K562 (cell line): ENCODE results near the gene NECTIN2. TPM values are rescaled to one million over a fixed set of nuclear protein-coding genes. Genes with fewer than 3 reads are reported as not detected.
A peak's percentile ranks its signal among the peaks of the same experiment; 100 is the strongest.

ENCODE experiments used
- BCL6 ChIP-seq: fragments of 250-450 bp; sonication (Bioruptor Pico); IDR thresholded peaks from 2 replicates; pipeline ENCODE4 v1.4.0; 2020
- ERF ChIP-seq: fragments of 450-650 bp; formaldehyde crosslinking; IDR thresholded peaks from 2 replicates; pipeline ENCODE4 v1.4.0; 2020; ENCODE audit warnings: mild to moderate bottlenecking, mixed read lengths
- FOXJ3 ChIP-seq: sonication (generic); formaldehyde crosslinking; IDR thresholded peaks from 2 replicates; pipeline ENCODE4 v1.4.0; 2020; ENCODE audit warnings: mild to moderate bottlenecking, missing genetic modification reagents
- FOXK2 ChIP-seq, 2 experiments: fragments of 450-650 bp; IDR thresholded peaks in 1 of 2; conservative IDR thresholded peaks in 1 of 2; 2 replicates each; pipeline ENCODE4 v1.6.1; 2016; ENCODE audit warnings: low read depth in 2 of 2, mild to moderate bottlenecking in 1 of 2
- KDM5B ChIP-seq: fragments of 200-600 bp; sonication (generic); IDR thresholded peaks from 2 replicates; pipeline ENCODE4 v1.6.1; 2012; ENCODE audit warnings: low read depth, mild to moderate bottlenecking, moderate library complexity, low read length, control low read depth, inconsistent platforms; ENCODE audit not compliant: insufficient replicate concordance
- KLF1 ChIP-seq: fragments of 450-650 bp; IDR thresholded peaks from 2 replicates; pipeline ENCODE4 v1.6.1; 2016; ENCODE audit warnings: missing genetic modification characterization, missing compliant biosample characterization
- MAFF ChIP-seq: IDR thresholded peaks from 2 replicates; pipeline ENCODE4 v1.6.1; 2012; ENCODE audit warnings: low read length, improper control_type of control experiment
- RAD51 ChIP-seq: fragments of 450-650 bp; IDR thresholded peaks from 2 replicates; pipeline ENCODE4 v1.7.1; 2016; ENCODE audit warnings: low read depth, mild to moderate bottlenecking, borderline replicate concordance
- SMARCA5 ChIP-seq: fragments of 450-650 bp; IDR thresholded peaks from 2 replicates; pipeline ENCODE4 v1.6.1; 2016
- TCF3 ChIP-seq: sonication (generic); formaldehyde crosslinking; IDR thresholded peaks from 2 replicates; pipeline ENCODE4 v1.4.0; 2020; ENCODE audit warnings: mild to moderate bottlenecking, missing genetic modification reagents
- YY1 ChIP-seq, 3 experiments: IDR thresholded peaks; 2 replicates each; pipeline ENCODE4 v1.6.1; 2011; ENCODE audit warnings: low read length in 2 of 3, mild to moderate bottlenecking in 2 of 3, moderate library complexity in 2 of 3, borderline replicate concordance in 1 of 3, control low read depth in 1 of 3, low read depth in 1 of 3; ENCODE audit not compliant: insufficient read depth in 3 of 3, insufficient replicate concordance in 2 of 3, control insufficient read depth in 1 of 3, insufficient read length in 1 of 3; ENCODE audit errors: extremely low read depth in 1 of 3
- ZFX ChIP-seq: sonication (generic); formaldehyde crosslinking; IDR thresholded peaks from 2 replicates; pipeline ENCODE4 v1.8.0; 2022; ENCODE audit warnings: mild to moderate bottlenecking, missing genetic modification reagents, moderate library complexity
- ZNF143 ChIP-seq: sonication (generic); formaldehyde crosslinking; IDR thresholded peaks from 2 replicates; pipeline ENCODE4 v1.9.0; 2022; ENCODE audit warnings: mild to moderate bottlenecking, missing genetic modification reagents
- ZNF197 ChIP-seq: fragments of 200-800 bp; sonication (Bioruptor generic); IDR thresholded peaks from 2 replicates; pipeline ENCODE4 v1.6.1; 2016; ENCODE audit warnings: low read depth, missing genetic modification characterization, missing compliant biosample characterization
- ZNF780A ChIP-seq: fragments of 250-450 bp; sonication (Bioruptor Pico); IDR thresholded peaks from 2 replicates; pipeline ENCODE4 v1.5.0; 2021; ENCODE audit warnings: mild to moderate bottlenecking
- polyA plus RNA-seq, 8 experiments: library from polyadenylated mRNA; depleted of rRNA in 4 of 8; stranded (reverse) in 5 of 8; unstranded in 3 of 8; fragments of >200 nt; fragmentation: Nextera tagmentation in 2 of 8; fragmentation: Illumina TruSeq in 1 of 8; extraction: Ambion mirVana in 2 of 8; extraction: Trizol in 1 of 8; gene quantifications; 2 replicates each; pipeline versions ENCODE4 v1.2.1 to v1.2.3, GENCODE V29; 2011 to 2014; ENCODE audit warnings: inconsistent platforms in 1 of 8, missing spikeins in 1 of 8
- total RNA-seq, 7 experiments: library from RNA; depleted of rRNA in 6 of 7; stranded (reverse); fragments of >200 nt in 6 of 7; fragmentation: Illumina TruSeq in 2 of 7; extraction: Trizol in 2 of 7; gene quantifications; 2 replicates each; pipeline versions ENCODE4 v1.2.1 to v1.2.3, GENCODE V29; 2011 to 2021; ENCODE audit warnings: low replicate concordance in 1 of 7
- TF ChIP-seq, protein P1 (sequence below), 2 experiments: fragments of 450-650 bp; formaldehyde crosslinking in 1 of 2; IDR thresholded peaks; 2 replicates each; pipeline versions ENCODE4 v1.4.0 to v1.6.1; 2014 to 2020; ENCODE audit warnings: mild to moderate bottlenecking in 2 of 2, borderline replicate concordance in 1 of 2, low read depth in 1 of 2
- TF ChIP-seq, protein P2 (sequence below): sonication (generic); formaldehyde crosslinking; IDR thresholded peaks from 2 replicates; pipeline ENCODE4 v1.9.0; 2022; ENCODE audit warnings: mild to moderate bottlenecking, missing genetic modification reagents
- TF ChIP-seq, protein P3 (sequence below): fragments of 450-650 bp; formaldehyde crosslinking; IDR thresholded peaks from 2 replicates; pipeline ENCODE4 v1.4.0; 2020; ENCODE audit warnings: mild to moderate bottlenecking, mixed read lengths

Gene NECTIN2
- total and polyA plus RNA-seq, 9 of the 15 experiments (the other 6 are each of a cell fraction or from before 2014, with no cell fraction given), result 3.9 to 94.9 (median 34.9) TPM

DNA sequence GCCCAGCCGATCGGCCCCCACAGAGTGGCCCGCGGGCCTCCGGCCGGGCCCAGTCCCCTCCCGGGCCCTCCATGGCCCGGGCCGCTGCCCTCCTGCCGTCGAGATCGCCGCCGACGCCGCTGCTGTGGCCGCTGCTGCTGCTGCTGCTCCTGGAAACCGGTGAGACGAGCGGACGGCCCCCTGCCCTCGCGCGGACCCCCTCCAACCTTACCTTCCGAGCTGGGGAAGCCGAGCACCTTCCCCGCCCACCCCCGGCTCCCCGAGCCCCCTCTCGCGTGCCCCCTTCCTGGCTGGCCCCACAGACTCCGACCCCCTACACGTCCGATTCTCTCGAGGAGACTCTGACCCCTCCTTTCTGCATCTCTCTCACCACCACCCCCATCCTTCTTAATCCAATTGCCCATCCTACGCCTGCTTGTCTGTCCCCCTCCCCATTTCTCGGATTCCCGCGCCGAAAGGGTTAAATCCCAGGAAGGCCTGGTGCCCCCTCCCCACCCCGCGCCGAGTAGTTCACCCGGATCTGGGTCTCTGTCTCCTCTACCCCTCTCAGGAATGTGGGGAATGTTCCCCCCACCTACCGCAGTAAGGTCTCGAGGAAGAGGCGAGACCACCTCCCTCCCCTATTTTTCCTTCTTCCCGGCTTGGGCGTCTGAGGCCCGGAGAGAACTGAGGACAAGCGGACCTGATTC is 502 bp downstream of the NECTIN2 start (continued):
- TF ChIP-seq YY1 (IDR thresholded peaks at IDR 0.05; ENCODE audit: borderline replicate concordance in 1 of 3, control insufficient read depth in 1 of 3, extremely low read depth in 1 of 3, insufficient read depth in 3 of 3, insufficient read length in 1 of 3, insufficient replicate concordance in 2 of 3, low read depth in 1 of 3, low read length in 2 of 3), result peak in 2 of 3 experiments; percentile 3 to 56
- TF ChIP-seq, protein P1, sequence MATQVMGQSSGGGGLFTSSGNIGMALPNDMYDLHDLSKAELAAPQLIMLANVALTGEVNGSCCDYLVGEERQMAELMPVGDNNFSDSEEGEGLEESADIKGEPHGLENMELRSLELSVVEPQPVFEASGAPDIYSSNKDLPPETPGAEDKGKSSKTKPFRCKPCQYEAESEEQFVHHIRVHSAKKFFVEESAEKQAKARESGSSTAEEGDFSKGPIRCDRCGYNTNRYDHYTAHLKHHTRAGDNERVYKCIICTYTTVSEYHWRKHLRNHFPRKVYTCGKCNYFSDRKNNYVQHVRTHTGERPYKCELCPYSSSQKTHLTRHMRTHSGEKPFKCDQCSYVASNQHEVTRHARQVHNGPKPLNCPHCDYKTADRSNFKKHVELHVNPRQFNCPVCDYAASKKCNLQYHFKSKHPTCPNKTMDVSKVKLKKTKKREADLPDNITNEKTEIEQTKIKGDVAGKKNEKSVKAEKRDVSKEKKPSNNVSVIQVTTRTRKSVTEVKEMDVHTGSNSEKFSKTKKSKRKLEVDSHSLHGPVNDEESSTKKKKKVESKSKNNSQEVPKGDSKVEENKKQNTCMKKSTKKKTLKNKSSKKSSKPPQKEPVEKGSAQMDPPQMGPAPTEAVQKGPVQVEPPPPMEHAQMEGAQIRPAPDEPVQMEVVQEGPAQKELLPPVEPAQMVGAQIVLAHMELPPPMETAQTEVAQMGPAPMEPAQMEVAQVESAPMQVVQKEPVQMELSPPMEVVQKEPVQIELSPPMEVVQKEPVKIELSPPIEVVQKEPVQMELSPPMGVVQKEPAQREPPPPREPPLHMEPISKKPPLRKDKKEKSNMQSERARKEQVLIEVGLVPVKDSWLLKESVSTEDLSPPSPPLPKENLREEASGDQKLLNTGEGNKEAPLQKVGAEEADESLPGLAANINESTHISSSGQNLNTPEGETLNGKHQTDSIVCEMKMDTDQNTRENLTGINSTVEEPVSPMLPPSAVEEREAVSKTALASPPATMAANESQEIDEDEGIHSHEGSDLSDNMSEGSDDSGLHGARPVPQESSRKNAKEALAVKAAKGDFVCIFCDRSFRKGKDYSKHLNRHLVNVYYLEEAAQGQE (IDR thresholded peaks at IDR 0.05; ENCODE audit: borderline replicate concordance), result no peak
- TF ChIP-seq, protein P1 (CRISPR knock-in tag; IDR thresholded peaks at IDR 0.05; ENCODE audit: low read depth), result 0 out of 2 replicates have a peak, but pooled peaks have one; percentile 23
- TF ChIP-seq, protein P2, sequence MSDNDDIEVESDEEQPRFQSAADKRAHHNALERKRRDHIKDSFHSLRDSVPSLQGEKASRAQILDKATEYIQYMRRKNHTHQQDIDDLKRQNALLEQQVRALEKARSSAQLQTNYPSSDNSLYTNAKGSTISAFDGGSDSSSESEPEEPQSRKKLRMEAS (CRISPR knock-in tag), result no peak
- no peak for TF ChIP-seq ZNF143
- TF ChIP-seq ZNF197, result no peak
- TF ChIP-seq RAD51, result no peak
- TF ChIP-seq KLF1 (tag), result no peak
- TF ChIP-seq KDM5B, result peak; percentile 42
- TF ChIP-seq ERF (CRISPR knock-in tag), result peak; percentile 34; the same call in 1 of the 2 replicates
- no peak for TF ChIP-seq SMARCA5
- TF ChIP-seq TCF3 (CRISPR knock-in tag), result no peak
- no peak for TF ChIP-seq FOXJ3 (CRISPR knock-in tag)
- no peak for TF ChIP-seq BCL6 (CRISPR knock-in tag)
- no peak for TF ChIP-seq ZNF780A (CRISPR knock-in tag)
- TF ChIP-seq, protein P3, sequence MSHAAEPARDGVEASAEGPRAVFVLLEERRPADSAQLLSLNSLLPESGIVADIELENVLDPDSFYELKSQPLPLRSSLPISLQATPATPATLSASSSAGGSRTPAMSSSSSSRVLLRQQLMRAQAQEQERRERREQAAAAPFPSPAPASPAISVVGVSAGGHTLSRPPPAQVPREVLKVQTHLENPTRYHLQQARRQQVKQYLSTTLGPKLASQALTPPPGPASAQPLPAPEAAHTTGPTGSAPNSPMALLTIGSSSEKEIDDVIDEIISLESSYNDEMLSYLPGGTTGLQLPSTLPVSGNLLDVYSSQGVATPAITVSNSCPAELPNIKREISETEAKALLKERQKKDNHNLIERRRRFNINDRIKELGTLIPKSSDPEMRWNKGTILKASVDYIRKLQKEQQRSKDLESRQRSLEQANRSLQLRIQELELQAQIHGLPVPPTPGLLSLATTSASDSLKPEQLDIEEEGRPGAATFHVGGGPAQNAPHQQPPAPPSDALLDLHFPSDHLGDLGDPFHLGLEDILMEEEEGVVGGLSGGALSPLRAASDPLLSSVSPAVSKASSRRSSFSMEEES (CRISPR knock-in tag), result no peak
- TF ChIP-seq FOXK2 (conservative IDR thresholded peaks at IDR 0.05 in 1 of 2, IDR thresholded peaks at IDR 0.05 in 1 of 2; ENCODE audit: low read depth in 2 of 2), result no peak
- TF ChIP-seq ZFX (CRISPR knock-in tag), result peak; percentile 85
- no peak for TF ChIP-seq MAFF
